Stromal cell of bone marrow (primary cell): Measurements from ENCODE around the gene PALM.

Experiments
- DNase-seq: peaks from one replicate; pipeline ENCODE4 v3.0.0-alpha.2; 2012; ENCODE audit warnings: low read depth

PALM gene

DNA sequence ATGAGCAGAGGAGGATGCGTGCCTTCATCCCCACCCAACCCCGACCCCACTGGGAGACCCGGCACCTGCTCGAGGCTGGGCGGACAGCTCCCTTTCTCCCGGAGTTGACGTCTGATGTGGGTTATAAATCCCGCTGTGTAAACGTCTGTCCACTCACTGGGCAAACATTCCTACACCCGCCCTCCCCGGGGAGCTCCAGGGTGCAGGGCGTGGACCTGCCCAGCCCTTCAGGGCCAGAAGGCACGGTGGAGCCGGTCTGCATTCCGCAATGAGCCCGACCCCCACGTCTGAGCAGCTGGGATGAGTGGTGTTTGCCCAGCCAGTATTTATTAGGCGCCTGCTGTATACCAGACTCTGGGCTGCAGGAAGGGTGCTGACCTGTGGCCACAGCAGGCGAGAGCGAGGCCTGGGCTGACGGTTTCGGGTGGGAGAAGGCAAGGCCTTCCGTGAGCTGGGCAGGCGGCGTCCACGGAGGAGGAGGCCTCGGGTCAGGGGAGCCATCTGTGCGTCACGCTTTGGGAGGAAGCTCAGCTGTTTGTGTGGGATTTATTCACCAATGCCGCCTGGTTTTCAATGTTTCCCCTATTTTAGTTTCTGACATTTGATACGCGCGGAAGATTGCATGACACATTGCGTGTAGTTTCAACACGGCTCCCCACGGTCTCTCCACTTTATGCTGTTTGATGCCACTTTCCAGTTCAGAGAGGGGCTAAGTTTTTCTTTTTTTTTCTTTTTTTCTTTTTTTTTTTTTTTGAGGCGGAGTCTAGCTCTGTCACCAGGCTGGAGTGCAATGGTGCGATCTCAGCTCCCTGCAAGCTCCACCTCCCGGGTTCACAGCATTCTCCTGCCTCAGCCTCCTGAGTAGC, 44.1 kb downstream of the PALM start:
- peak; percentile 96 for DNase-seq

DNA sequence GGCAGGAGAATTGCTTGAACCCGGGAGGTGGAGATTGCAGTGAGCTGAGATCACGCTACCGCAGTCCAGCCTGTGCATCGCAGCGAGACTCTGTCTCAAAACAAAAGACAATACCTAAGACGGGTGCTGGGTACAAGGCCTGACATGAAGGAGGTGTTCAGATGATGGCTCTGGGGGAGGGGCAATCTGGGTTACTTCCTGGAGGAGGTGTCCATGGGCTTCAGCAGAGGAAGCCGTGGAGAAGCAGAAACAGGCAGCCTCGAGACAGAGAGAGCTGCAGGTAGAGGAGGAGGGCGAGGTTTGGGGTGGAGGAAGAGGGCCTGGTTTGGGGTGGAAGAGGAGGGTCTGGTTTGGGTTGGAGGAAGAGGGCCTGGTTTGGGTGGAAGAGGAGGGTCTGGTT, 45.8 kb downstream of the PALM start:
- no peak for DNase-seq

DNA sequence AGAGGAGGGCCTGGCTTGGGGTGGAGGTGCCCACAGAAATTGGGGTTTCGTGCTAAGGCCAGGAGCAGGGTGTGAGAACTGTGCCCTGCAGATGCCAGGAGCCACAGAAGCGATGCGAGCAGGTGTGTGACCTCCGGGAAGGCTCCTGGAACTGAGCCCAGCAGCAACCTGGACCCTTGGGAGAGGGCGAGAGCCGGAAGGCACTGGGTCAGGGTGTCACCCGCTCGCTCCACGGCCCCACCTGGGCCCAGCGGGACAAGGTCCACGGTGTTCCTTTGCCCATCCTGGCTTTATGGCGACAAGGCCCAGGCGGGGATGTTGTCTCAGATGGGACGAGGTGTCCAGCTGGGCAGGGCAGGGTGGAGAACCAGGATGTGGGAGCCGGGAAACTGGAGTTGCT, 46.3 kb downstream of the PALM start:
- no peak for DNase-seq

DNA sequence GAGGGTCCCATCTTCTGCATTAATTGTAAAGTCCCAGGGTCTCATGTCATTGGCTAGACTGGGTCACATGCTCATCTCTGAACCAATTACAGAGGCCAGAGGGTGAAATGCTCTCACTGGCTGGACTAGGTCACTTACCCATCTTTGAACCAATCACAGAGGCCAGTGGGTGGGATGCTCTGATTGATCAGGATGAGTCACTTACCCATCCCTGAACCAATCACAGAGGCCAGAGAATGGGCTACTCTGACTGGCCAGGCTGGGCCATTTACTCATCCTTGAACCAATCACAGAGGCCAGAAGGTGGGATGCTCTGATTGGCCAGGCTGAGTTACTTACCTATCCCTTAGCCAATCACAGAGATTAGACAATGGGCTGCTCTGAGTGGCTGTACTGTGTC, 47.5 kb downstream of the PALM start:
- no peak for DNase-seq

DNA sequence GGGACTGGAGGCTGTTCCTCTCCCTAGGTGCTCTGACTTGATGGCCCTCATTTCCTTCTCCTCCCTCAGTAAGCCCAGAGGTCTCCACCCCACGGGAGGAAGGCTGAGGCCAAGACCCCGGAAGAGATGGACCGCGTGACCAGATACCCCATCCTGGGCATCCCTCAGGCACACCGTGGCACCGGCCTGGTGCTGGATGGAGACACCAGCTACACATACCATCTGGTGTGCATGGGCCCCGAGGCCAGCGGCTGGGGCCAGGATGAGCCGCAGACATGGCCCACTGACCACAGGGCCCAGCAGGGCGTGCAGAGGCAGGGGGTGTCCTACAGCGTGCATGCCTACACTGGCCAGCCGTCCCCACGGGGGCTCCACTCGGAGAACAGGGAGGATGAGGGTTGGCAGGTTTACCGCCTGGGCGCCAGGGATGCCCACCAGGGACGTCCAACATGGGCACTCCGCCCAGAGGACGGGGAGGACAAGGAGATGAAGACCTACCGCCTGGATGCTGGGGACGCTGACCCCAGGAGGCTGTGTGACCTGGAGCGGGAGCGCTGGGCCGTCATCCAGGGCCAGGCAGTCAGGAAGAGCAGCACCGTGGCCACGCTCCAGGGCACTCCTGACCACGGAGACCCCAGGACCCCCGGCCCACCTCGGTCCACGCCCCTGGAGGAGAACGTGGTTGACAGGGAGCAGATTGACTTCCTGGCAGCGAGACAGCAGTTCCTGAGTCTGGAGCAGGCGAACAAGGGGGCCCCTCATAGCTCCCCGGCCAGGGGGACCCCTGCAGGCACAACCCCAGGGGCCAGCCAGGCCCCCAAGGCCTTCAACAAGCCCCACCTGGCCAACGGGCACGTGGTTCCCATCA, 48.3 kb downstream of the PALM start:
- no peak for DNase-seq

DNA sequence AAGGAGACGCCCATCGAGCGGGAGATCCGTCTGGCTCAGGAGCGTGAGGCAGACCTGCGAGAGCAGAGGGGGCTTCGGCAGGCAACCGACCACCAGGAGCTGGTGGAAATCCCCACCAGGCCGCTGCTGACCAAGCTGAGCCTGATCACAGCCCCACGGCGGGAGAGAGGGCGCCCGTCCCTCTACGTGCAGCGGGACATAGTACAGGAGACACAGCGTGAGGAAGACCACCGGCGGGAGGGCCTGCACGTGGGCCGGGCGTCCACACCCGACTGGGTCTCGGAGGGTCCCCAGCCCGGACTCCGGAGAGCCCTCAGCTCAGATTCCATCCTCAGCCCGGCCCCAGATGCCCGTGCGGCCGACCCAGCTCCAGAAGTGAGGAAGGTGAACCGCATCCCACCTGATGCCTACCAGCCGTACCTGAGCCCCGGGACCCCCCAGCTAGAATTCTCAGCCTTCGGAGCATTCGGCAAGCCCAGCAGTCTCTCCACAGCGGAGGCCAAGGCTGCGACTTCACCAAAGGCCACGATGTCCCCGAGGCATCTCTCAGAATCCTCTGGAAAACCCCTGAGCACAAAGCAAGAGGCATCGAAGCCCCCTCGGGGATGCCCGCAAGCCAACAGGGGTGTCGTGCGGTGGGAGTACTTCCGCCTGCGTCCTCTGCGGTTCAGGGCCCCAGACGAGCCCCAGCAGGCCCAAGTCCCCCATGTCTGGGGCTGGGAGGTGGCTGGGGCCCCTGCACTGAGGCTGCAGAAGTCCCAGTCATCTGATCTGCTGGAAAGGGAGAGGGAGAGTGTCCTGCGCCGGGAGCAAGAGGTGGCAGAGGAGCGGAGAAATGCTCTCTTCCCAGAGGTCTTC, 49.3 kb downstream of the PALM start:
- no peak for DNase-seq

DNA sequence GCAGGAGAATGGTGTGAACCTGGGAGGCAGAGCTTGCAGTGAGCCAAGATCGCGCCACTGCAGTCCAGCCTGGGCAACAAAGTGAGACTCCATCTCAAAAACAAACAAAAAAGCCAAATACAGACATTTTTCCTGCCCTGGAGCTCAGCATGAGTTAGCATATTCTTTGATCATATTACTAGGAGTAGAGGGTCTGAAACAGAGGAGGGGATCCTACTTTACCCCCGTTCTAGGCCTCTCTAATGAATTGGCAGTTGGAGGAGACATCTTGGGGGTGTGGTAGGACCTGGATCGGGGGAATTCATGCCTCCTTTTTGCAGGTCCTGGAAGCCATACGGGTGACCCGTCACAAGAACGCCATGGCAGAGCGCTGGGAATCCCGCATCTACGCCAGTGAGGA, 54.4 kb downstream of the PALM start:
- DNase-seq, result no peak

DNA sequence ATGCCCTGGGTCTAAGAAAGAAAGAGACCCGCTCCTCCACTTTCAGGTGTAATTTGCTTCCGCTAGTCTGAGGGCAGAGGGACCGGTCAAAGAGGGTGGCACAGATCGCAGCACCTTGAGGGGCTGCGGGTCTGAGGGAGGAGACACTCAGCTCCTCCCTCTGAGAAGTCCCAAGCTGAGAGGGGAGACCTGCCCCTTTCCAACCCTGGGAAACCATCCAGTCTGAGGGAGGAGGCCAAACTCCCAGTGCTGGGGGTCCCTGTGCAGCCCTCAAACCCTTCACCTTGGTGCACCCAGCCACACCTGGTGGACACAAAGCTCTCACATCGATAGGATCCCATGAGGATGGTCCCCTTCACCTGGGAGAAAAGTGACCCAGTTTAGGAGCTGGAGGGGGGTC, 55.1 kb downstream of the PALM start:
- DNase-seq, result no peak

DNA sequence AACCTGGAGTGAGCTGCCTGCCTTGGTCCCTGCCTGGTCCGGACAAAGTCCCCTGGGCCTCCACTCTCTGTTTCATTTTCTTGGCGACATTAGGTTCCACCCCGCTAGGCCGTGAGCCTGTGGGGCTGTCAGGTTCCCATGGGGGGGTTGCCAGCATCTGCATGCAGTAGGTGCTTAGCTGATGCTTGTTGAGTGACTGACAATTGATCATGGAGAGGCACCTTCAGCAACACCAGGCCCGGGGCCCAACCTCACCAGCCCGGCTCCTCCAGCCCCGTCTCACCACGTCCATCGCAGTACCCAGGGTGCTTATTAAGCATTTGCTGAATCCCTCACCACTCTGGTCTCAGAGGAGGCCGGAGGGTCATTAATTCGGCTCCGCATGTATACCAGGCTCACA, 55.6 kb downstream of the PALM start:
- DNase-seq, result no peak

DNA sequence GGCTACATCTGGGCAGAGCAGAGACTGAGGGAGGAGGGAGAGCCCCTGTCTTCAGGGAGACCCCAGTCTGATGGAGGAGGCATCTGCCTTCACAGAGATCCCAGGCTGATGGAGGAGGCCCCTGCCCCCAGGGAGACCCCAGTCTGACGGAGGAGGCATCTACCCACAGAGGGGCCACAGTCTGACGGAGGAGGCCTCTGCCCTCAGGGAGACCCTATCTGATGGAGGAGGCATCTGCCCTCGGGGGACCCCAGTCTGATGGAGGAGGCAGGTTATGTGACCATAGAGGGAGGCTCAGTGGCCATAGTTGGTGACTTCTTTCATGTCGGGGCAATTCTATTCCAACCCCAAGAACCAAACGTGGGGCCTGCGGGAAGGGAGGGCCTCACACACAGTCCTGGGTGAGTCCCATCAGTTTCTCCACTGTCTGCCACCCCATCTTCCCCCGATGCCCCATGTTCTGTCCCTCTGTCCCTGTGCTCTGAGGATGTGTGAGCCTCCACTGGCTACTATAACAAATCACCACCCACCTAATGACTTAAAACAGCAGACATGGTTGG, 56.5 kb downstream of the PALM start:
- no peak for DNase-seq

DNA sequence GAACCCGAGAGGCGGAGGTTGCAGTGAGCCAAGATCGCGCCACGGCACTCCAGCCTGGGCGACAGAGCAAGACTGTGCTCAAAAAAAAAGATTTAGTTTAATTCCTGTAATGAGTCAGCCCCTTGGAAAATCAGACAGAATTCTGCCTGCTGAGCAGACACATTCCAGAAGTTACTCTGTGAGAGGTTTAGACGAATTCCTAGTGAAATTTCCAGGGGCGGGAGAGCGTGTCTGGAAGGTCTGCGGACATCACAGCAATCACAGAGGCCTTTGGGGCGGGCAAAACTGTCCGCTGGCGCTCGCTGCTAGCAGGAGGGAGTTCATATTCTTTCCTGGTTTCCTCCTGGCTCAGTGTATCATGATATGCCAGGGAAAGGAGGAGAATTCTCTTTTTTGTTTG, 59.7 kb downstream of the PALM start:
- DNase-seq, result peak; percentile 80

DNA sequence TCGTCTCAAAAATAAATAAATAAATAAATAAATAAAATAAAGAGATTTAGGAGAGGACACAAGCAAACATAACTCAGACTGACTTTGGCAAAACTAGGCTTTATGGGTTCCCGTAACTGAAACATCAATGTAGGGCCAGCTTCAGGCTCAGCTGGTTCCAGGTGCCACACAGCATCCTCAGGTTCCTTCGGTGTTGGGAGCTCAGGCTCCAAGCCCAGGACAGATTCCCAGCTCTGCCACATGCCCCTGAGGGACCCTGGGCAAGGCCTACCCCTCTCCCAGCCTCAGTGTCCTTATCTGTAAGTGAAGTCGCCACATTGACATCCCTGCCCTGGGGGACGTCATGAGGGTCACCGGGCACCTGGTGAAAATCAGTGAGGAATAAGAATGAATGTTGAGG, 60.9 kb downstream of the PALM start:
- no peak for DNase-seq

DNA sequence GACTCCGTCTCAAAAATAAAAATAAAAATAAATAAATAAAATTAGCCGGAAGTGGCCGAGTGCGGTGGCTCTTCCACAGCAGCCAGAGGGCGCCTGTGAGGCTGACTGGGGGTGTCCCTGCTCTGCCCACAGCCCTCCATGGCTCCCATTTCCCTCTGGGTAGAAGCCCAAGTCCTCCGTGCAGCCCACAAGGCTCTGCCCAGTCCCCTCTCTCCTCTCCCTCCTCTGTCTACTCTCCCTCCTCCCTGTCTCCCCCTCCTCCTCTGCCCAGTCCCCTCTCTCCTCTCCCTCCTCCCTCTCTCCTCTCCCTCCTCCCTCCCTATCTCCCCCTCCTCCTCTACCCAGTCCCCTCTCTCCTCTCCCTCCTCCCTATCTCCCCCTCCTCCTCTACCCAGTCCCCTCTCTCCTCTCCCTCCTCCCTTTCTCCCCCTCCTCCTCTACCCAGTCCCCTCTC, 62.6 kb downstream of the PALM start:
- DNase-seq, result peak; percentile 21

DNA sequence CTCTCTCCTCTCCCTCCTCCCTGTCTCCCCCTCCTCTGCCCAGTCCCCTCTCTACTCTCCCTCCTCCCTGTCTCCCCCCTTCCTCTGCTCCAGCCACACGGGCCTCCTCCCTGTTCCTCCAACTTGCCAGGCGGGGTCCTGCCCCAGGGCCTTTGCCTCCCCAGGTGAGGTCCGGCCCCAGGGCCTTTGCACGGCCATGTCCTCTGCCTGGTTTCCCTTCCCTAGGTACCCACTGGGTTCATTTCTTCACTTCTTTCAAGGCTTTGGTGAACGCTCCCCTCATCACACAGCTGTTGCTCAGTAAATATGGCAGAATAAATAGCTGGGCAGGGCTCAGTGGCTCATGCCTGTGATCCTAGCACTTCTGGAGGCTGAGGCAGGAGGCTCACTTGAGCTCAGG, 63.3 kb downstream of the PALM start:
- no peak for DNase-seq

DNA sequence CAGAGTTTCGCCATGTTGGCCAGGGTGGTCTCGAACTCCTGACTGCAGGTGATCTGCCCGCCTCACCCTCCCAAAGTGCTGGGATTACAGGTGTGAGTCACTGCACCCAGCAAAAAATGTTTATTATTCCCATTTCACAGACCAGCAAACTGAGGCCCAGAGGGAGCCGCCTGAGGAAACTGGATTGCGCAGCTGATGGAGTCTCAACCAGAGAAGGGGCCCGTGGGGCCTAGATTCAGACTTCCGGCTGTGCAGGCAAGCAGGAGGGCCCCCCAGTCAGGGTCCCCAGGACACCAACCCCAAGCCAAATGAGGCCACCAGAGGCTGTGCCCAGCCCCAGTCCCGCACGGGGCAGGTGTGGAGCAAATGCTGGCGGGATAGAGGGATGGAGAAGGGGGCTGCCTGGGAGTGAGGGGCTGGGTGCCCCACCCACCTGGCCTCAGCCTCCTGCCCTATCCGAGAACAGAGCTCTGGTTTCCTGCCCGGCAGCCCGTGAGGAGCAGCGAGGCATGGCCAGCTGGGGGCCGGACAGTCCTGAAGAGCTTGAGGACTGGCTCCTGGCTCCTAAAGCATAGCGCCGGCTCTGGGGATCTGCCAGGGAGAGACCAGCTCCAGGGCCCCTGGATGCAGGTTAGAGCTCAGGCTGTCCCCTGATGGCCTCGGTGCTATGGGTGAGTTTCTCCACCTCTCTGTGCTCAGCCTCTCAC, 64.1 kb downstream of the PALM start:
- DNase-seq, result no peak

DNA sequence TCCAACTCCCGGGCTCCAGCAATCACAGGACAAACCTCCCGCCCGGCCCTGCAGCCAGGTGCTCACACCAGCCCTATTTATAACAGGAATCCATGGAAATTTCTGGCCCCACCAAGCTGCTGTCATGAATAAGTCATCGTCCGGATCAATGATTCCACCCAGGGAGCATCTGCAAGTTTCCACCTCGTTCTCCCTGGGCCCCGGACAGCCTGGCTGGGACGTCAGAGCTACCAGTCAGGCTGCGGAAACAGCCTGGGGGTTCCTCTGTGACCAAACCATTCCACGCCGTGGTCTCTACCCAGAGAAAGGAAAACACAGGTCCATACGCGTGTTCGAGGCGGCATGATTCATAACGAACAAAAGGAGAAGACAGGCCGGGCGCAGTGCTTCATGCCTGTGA, 67.8 kb downstream of the PALM start:
- no peak for DNase-seq

DNA sequence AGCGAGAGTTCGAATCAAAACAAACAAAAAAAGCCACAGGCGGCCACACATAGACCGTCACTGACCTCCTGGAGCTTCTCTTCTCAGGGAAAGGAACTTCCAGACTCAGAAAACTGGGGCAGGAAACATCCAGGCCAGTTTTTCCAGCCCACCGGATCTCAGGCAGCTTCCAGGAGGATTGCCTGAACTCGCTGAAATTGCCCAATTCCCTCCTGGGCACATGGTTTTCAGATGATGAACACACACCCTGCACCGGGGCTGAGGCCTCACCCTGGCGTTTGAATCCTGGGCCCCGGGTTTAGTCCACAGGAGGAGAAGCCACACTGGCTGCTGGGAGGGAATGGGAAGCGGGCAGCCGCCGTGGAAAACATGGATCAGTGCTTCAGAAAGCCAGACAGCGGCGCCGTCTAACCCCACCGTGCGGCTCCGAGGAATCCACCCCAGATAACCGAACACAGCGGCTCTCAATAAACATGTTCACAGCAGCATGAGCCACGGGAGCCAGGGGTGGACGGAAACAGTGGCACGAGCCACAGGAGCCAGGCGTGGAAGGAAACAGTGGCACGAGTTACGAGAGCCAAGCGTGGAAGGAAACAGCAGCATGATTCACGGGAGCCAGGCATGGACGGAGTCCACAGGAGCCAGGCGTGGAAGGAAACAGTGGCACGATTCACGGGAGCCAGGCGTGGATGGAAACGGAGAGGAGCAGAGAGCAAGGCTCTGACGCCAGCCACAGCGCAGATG, 70.3 kb downstream of the PALM start:
- peak; percentile 96 for DNase-seq

DNA sequence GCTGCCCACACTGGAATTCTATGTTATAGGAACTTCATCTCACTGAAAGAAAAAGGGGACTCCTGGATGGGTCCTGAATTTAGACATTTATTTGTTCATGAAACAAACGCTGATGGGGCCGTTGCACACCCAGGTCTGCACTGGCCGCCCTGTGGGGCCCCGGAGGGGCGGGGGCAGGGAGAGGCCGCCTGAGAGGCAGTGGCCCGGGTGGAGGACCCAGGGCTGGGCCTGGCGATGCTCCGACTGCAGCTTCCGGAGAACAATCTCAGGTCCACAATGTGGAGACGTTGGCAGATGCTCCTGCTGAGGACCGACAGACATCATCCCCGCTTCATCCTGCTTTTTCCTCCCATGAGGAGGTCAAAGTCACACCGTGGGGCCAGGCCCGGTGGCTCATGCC, 72.2 kb downstream of the PALM start:
- DNase-seq, result no peak

DNA sequence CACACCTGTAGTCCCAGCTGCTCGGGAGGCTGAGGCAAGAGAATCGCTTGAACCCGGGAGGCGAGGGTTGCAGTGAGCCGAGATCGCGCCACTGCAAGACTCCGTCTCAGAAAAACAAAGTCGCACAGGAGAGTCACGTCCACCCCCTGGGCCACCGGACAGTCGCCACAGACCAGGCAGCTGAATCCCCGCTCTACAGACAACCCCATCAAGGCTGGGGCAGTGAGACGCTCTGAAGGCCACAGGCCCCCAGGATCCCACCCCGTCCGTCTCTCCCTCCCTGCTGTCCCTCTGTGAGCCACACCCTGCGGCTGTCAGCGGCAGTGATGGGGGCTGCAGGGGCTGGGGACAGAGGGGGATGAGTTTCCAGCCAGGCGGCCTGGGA, 73.1 kb downstream of the PALM start:
- no peak for DNase-seq

DNA sequence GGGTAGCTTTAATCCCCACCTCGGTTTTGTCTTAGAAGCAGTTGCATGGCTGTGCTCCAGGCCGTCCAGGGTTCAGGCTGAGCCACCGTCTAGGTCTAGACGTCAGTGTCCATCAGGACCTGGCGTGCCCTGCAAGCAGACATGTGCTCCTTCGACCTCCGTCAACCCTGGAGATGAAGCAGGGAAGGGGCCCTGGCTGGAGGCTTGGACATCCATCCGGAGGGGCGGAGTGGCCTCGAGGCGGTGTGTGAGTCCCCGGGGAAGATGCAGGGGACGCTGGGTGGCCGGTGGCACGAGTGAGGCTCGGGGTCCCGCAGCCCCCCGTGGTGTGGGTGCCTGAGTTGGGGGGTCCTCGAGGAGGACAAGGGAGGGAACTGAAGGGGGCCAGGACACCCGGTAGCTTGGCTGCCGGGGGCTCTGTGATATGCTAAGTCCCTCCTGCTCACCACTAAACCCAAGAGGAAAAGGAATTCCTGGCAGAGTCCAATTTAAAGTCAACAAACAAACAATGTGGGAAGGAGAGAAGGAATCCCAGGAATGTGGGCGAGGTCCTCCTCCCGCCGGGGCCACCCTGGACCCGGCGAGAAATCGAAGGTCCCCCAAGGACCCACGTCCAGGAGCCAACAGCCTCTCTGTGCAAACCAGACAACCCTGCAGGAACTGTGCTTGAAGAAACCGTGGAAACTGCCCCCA, 73.6 kb downstream of the PALM start:
- DNase-seq, result no peak
